ENCODE data around the gene SIRT2. TPM values are rescaled to one million over a fixed set of nuclear protein-coding genes. Genes with fewer than 3 reads are reported as not detected.

Gene SIRT2
- total and polyA plus RNA-seq, 2 of the 8 experiments (the other 6 are each of a cell fraction or from before 2014, with no cell fraction given): 6.5 to 10.0 TPM

DNA sequence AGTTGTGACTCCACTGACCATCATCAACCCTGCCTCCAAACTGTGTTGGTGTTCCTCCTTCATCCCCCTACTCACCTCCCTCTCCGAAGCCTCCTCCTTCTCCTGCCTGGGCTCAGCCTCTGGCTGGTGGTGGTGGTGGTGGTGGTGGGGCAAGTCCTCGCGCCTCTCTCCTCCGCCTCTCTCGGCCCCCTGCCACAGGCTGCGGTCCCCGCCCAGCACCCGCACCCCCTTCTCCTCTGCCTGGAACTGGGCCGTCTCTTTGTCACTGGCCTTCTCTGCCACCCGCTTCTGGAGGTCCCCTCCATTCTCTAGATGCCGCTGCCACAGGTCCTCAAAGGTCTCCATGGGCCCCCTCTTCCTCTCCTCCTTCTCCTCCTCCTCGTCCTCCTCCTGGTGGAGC is 11.1 kb upstream of the SIRT2 start (continued):
- TF ChIP-seq, protein P1, sequence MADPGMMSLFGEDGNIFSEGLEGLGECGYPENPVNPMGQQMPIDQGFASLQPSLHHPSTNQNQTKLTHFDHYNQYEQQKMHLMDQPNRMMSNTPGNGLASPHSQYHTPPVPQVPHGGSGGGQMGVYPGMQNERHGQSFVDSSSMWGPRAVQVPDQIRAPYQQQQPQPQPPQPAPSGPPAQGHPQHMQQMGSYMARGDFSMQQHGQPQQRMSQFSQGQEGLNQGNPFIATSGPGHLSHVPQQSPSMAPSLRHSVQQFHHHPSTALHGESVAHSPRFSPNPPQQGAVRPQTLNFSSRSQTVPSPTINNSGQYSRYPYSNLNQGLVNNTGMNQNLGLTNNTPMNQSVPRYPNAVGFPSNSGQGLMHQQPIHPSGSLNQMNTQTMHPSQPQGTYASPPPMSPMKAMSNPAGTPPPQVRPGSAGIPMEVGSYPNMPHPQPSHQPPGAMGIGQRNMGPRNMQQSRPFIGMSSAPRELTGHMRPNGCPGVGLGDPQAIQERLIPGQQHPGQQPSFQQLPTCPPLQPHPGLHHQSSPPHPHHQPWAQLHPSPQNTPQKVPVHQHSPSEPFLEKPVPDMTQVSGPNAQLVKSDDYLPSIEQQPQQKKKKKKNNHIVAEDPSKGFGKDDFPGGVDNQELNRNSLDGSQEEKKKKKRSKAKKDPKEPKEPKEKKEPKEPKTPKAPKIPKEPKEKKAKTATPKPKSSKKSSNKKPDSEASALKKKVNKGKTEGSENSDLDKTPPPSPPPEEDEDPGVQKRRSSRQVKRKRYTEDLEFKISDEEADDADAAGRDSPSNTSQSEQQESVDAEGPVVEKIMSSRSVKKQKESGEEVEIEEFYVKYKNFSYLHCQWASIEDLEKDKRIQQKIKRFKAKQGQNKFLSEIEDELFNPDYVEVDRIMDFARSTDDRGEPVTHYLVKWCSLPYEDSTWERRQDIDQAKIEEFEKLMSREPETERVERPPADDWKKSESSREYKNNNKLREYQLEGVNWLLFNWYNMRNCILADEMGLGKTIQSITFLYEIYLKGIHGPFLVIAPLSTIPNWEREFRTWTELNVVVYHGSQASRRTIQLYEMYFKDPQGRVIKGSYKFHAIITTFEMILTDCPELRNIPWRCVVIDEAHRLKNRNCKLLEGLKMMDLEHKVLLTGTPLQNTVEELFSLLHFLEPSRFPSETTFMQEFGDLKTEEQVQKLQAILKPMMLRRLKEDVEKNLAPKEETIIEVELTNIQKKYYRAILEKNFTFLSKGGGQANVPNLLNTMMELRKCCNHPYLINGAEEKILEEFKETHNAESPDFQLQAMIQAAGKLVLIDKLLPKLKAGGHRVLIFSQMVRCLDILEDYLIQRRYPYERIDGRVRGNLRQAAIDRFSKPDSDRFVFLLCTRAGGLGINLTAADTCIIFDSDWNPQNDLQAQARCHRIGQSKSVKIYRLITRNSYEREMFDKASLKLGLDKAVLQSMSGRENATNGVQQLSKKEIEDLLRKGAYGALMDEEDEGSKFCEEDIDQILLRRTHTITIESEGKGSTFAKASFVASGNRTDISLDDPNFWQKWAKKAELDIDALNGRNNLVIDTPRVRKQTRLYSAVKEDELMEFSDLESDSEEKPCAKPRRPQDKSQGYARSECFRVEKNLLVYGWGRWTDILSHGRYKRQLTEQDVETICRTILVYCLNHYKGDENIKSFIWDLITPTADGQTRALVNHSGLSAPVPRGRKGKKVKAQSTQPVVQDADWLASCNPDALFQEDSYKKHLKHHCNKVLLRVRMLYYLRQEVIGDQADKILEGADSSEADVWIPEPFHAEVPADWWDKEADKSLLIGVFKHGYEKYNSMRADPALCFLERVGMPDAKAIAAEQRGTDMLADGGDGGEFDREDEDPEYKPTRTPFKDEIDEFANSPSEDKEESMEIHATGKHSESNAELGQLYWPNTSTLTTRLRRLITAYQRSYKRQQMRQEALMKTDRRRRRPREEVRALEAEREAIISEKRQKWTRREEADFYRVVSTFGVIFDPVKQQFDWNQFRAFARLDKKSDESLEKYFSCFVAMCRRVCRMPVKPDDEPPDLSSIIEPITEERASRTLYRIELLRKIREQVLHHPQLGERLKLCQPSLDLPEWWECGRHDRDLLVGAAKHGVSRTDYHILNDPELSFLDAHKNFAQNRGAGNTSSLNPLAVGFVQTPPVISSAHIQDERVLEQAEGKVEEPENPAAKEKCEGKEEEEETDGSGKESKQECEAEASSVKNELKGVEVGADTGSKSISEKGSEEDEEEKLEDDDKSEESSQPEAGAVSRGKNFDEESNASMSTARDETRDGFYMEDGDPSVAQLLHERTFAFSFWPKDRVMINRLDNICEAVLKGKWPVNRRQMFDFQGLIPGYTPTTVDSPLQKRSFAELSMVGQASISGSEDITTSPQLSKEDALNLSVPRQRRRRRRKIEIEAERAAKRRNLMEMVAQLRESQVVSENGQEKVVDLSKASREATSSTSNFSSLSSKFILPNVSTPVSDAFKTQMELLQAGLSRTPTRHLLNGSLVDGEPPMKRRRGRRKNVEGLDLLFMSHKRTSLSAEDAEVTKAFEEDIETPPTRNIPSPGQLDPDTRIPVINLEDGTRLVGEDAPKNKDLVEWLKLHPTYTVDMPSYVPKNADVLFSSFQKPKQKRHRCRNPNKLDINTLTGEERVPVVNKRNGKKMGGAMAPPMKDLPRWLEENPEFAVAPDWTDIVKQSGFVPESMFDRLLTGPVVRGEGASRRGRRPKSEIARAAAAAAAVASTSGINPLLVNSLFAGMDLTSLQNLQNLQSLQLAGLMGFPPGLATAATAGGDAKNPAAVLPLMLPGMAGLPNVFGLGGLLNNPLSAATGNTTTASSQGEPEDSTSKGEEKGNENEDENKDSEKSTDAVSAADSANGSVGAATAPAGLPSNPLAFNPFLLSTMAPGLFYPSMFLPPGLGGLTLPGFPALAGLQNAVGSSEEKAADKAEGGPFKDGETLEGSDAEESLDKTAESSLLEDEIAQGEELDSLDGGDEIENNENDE (IDR thresholded peaks at IDR 0.05; ENCODE audit: insufficient replicate concordance, low read length): no peak

Data from H1 (cell line).